Fibroblast of skin of left quadriceps (primary cell): ENCODE results near the gene KCNC2.
"Not testable (repeated sequence)": the region's sequence is repeated elsewhere in the genome, so short reads cannot be mapped to it uniquely, and the experiment has no call there.

Source experiments
- DNase-seq, 2 experiments: peaks; one replicate each; pipeline ENCODE4 v3.0.0-alpha.2; 2013; ENCODE audit warnings: low read depth in 2 of 2

KCNC2 gene

DNA sequence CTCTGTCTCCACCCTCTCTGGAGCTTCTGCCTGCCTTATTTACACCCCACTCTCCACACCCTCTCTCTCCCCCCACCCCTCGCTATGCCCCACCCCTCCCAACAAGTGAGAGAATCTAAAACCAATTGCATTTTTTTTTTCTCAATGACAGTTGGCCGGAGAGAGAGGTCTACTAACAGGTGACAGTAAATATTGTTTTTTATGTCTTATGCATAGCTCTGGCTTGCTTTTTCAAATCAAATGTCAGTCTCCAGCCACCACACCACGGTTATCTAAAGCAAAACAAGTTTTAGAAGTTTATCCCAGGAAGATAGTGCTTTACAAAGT is at the start of gene KCNC2:
Gene KCNC2 (minus strand): TSS at position 28 of the 327 bp plus-strand sequence.
- no peak for DNase-seq

DNA sequence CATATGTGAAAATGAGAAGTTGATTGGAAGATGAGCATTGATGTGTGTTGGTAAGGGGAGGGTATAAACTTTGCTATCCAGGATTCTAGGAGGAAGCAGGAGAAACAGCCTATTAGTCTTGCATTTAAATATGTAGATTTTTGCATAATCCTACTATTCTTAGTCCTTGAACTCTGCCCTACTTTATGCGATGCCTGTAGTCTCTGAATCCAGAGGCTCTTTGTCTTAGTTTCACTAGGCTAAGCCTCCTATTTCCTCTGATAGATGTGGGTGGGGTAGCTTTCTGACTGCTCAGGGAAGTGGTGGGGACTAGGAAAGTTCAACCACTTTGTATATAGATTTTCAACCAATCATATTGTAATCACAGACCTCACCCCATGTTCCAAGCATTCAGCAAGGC is 49.5 kb upstream of the KCNC2 start:
- no peak for DNase-seq

DNA sequence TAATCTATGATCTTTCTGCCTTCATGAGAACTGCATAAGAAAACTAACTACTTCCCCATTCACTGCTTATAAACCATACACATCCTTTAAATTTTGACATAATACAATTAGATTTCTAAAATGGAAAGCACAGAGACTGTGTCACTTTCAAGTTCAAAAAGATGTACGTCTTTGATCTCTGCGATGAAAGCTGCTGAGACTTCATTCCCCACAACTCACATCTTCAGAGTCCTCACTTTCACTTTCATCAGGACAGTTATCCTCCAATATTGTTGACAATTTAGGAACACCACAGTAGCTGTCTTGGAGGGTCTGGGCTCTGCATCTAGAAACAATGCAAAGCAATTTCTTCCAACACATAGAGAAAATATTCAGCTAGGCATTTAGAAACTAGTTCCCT is 47.9 kb upstream of the KCNC2 start:
- DNase-seq = no peak

DNA sequence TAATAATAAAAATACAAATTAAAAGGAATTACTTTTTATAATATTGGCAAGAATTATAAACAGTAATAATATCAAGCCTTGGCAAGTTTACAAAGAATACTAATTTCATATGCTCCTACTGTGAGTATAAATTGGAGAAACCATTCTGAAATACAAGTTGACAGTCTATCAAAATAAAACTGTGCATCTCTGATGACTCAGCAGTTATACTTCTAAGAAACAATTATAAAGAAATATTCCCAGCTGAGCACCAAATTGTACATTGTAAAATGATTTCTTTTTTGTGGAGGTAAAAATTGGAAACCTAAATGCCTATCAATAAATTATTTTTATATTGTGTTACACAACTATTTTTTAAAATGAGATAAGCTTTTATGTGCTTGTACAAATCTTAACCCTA is 35.5 kb upstream of the KCNC2 start:
- DNase-seq = no peak

DNA sequence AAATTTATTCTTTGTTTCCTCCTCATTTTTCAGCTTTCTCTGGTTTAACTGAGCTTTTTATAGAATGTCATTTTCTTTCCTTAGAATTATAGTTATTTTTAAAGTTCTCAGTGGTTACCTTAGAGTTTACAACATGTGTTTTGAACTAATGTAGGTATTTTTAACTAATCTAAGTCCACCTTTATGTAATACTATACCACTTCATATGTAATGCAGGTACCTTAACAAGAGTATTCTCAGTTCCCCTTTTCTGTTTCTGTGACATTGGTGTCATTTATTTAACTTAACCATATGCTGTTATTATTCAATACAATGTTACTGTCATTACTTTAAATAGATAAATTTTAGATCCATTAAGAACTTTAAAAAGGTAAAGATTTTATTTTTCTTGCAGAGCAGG is 30.3 kb upstream of the KCNC2 start:
- no peak for DNase-seq

DNA sequence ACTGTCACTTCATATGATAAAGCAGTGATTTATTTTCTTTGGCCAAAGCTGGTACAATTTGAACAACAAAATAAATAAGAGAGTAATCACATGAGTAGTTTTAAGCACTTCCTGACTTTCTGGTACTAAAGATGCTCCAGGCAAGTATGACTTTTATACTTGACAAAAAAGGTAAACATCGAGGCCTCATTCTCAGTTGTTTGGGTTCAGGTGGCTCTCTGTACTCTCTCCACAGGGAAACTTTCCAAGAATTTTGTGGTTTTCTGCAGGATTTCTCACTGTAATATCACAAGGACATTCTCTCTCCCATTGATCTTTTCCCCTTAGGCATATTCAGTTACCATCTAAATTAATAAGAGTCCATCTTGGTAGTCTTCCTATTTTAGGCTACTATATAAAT is 26.6 kb upstream of the KCNC2 start:
- no peak for DNase-seq

DNA sequence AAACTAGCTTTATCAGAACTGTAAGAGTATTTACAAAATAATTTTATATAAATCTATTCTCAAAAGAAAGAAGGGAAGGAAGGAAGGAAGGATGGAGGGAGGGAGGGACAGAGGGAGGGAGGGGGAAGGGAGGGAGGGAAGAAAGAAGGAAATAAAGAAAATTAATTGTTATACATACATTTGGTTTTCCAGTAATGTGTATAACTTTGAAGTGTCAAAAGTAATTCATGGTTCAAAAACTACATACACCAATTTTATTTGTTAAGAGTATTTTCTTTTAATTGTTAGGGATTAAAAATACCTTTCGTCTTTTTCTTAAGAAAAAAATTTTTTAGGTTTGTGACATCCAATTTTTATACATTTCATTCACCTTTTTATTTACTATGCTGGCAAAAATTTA is 17.5 kb upstream of the KCNC2 start:
- DNase-seq = no peak

DNA sequence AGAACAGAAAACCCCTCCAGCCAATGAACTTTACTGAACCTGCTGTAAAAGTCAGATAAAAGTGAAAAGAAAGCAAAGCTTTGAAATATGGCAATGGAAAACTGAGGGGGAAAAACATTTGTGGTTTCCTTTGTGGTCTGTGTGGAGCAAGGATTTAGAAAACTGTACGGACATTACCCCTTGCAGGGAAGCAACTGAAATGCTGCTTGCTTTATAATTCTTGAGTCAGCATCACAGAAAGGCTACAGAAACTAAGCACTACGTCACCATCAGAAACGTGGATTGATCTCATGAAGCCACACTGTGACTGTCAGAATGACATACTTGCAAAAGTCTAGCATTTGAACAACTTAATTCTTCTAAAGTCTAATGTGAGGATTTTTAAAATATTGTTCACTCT is 2.4 kb upstream of the KCNC2 start:
- DNase-seq = no peak

DNA sequence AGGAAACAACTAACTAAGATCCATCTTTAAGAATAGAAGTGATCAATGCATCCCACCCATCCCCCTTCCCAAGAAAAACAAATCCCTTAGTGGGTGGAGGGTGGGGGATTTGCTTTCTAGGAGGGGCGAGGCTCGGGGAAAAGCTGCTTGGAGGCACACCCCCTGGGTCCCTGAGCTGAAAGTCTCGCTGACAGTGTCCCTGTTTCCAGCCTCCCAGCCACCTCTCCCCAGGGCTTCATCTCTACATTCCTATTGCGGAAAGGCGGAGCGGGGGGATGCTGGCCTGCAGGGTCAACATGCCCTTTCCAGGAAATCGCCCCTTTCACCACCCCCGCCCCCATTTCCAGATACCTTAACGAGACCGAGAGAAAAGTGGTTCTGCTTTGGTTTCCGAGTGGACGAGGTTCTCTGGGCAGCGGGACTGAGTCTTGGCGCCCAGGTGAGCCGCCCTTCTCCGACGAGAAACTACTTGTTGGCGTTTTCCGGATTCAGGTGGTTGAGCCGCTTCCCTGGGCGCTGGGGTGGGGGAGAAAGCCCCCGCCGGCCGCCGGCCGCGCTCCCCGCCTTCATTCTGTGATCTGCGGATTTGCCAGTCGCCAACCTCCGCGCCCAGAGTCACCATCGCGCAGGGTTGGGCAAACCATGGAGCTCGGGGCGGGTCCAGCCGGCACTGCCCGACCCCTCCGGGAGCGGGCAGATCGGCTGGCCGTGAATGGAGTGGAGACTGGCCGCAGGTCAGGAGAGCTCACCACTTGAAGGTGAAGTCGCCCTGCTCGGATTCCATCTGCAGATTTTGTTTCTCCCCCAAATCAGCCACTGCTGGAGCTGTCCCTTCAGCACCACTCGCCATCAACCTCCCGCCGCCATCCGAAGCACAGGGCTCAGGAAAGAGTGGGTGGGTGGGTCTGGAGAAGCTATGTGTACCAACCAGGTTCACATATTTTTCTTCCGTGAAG is 505 bp downstream of the KCNC2 start:
- peak in 1 of 2 experiments; percentile 4 for DNase-seq

DNA sequence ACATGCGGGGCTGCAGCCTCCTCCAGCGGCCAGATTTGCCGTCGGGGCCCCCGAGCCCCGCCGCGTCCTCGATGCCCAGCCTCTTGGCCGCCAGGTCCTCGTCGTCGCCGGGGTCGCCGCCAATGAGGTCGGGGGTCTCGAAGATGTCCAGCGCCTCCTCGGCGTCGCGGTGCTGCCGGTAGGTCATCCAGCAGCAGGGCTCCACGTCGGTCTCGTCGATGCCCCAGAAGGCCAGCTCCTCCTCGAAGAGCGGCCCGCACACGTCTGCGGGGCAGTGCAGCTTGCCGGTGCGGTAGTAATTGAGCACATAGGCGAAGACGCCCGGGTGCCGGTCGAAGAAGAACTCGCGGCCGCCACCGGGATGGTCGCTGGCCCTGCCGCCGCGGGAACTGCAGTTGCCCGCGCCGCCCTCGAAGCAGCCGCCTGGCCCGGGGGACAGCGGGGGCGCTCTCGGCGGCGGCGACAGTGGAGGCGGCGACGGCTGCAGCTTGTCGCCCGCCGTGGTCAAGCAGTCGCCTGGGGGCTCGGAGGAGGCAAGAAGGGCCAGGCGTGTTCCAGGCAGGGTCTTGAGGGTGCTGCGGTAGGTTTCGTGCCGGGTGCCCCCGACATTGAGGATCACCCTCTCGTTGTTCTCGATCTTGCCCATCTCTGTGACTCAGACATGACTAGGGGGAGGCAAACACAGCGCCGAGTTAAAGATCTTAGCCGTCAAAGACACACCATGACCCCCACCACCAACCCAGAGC is 2.1 kb downstream of the KCNC2 start:
- no peak for DNase-seq

DNA sequence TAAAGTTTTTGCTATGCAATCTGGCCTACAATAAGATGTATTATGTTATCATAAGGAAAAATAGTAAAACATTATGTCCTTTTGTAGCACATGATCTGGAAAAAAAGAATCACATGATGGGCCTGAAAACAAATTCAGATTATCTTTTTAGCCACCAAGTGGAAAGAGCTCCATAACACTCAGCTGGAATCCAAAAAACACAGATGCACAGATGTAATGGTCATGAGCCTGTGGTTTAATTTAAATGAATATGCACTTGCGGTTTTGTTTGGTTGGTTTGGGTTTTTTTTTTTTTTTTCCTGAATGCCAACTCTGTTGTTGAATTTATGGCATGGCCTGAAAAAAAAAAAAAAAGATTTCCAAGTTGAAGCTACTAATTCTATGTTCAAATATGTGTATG is 4.1 kb downstream of the KCNC2 start:
- no peak for DNase-seq

DNA sequence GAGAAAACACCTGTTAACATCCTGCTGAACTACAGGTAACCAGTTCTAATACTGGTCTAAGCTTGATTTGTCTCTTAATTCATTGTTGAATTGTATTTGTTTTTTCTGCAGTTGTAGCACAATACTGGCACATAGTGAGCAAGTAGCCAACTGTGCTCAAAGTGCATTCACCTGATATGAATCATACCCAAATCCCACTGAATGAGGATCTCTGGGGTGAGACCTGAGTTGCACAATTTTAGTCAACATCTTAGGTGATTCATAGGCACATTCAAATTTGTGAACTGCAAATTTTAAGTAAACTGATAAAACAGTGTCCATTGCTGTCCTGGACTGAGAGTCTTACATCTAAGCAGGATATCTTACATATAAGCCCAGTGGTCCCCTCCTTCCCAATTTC is 12.8 kb downstream of the KCNC2 start:
- DNase-seq = no peak

DNA sequence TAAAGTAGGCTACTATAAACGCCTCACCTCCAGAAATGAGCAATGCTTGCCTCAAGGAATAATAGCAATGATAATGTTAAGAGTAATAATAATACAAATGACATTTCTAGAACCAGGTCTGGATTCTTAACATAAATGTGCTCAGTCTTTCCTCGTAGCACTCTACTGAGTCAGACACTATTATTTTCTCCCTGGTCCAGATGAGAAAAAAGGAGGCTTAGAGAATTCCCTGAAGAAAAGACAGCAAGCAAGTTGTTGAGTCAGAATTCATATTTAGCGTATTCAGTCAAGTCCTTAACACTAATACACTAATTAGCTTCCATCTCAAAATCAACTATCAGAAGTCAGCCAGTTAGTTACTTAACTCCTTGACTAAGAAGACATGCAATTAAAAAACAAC is 13.2 kb downstream of the KCNC2 start:
- DNase-seq = no peak

DNA sequence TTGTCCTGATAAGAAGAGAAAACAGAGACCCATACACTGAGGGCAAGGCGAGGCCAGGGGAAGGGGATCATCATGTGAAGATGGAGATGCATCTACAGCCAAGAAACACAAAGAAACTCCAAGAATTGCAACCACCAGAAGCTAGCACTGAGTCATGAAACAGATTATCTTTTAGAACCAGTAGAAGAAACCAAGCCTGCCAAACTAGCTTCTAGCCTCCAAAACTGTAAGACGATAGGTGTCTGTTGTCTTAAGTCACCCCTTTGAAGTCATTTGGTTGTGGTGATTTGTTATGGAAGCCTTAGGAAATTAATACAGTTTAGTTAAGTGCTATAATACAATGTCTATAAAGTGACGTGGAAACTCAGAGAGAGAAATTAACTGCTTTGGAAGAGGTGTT is 15.4 kb downstream of the KCNC2 start:
- no peak for DNase-seq

DNA sequence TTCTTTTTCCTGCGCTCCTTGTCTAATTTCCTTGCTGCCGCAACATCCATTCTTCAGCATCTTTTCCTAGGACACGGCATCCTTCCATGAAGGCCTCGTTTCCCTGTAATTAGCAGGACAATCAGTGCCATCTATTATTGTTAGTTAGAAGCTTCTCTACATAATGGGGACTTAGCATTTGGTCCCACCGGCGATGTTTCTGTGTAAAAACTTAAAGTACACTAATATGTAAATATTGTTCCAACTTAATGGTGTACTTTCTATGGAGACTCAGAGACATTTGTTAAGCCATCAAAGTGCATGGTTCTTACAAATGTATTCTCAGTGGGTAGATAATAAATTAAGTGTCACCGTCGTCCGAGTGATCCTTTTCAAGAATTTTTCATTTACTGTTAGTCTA is 17.4 kb downstream of the KCNC2 start:
- no peak for DNase-seq

DNA sequence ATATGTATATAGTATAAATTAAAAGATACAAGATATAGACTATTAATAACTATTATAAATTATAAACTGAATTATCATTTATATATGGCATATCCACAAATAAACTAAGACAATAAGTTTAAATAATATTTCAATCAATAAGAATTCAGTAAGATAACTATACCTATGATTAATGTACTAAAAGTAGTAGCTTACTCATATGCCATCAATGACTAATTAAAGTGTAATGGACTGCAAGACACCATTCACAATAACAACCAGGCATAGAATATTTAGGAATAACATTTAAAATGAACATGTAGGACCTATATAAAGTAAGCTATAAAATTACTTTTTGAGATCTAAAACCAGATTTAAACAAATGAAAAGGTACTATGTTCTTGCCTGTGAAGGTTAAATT is 18.8 kb downstream of the KCNC2 start:
- no peak for DNase-seq

DNA sequence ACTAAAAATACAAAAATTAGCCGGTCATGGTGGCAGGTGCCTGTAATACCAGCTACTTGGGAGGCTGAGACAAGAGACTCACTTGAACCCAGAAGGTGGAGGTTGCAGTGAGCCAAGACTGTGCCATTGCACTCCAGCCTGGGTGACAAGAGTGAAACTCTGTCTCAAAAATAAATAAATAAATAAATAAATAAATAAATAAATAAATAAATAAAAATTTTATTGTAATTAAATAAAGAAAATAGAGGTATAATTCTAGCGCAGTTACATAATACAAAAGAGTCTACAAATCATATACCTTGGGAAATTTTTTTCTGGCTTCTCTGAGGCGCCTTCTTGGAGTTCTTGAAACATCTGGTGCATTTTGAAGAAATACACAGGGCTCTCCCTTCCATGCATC is 23.8 kb downstream of the KCNC2 start:
- not testable (repeated sequence) for DNase-seq

DNA sequence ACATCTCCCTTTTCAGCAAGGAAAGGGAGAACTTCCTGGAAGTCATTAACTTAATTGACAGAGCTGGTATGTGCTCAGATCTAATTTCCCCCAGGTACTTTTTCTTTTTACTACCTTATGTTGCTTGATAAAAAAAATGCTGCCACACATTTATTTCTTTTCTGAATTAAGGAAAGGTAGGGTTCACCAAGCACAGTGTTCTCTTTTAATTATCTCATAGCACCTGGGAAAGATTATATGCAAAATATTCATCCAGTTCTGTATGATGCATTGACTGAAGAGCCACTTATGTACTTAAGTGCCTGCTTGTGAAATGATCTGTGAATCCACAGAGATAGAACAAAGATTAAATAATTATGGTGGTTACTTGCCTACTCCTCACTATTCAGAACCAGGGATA is 25.1 kb downstream of the KCNC2 start:
- no peak for DNase-seq

DNA sequence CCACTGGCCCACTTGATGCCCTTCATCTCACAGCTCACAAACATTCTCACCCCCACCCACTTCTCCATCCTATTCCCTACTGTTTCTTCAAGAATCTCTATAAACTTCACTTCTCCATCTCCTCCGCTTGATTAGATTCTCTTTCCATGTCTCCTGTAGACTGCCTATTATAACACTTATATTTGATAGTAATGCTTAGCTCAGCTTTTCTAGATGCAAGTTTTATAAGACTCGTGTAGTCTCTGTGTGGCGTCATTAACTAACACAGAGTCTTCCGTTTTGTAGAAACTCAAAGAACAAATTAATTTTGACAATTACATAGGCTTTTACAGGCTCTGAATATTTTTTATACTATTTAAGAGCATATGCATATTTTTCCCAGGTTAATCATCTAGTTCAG is 25.7 kb downstream of the KCNC2 start:
- no peak for DNase-seq

DNA sequence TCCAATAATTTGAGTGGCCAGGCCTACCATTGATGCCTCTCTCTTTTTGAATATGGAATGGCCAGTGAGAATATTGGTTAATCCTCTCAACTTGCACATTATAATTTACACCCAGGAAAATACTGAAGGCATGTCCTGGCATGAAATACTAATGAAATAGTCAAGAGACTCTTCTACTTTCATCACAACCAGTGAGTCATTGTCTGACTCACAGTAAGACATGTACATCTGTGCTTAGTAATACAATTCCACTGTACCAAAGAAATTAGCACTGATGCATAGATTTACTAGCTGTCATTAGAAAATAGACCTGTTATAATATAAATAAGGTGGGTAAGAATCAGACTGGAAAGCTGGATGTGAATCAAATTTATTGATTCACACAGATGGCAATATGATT is 31.6 kb downstream of the KCNC2 start:
- peak; percentile 64 for DNase-seq

DNA sequence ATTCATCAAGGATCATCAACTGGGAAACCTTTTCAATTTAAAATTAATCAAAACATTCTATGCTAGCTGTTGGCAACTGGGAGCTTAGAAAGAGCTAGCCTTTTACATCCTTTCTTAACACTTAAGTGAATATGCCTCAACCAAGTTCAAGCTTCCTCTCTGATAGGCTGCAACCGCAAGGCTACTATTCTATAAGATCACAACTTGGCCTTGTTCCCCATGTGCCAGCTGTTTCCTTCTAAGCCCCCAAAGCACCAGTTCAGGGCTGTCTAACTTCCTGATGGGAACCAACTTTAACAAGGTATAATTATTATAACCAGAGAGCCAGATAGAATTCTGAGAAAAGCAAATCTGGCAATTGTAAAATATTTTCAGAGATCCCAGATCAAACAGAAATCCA is 37.0 kb downstream of the KCNC2 start:
- DNase-seq = no peak

DNA sequence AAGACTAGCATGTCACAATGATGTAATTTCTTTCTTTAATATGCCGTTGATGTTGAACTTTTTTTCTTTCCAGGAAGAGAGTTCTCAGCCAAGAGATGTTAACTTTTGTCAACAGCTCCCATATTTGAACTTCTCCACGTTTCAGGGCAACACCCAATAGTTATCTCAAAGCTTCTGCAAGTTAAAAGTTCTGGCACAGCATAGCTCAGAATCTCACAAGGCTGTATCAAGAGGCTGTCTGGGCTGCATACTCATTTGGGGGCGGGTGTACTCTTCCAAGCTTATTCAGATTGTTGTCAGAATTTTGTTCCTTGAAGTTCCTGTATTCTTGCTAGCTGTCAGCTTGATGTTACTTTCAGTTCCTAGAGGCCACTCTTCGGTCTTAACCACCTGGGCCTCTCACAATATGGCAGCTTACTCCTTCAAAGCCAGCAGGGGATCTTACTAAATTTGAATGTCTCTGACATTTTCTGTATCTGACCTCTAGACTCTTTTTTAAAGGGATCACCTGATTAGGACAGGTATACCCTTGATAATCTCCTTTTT is 38.9 kb downstream of the KCNC2 start:
- DNase-seq = no peak

DNA sequence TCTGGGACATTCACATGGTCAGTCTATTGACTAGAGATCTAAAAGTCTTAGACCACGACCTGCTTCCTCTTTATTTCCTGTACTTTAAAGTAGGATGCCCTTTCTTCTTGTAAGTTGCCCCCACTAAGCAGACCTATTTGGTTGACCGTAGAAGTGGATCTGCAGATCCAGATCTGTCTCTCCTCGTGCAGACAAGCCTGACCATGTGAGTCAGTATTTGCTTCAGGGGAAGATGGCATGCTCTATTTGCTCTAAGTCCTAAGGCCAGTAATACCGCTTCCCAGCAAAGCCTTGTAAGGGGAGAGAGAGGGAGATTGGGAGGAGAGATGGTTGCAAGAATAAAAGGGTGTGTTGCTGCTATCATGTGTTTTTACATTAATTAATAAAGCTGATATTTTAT is 46.8 kb downstream of the KCNC2 start:
- no peak for DNase-seq
